Measurements from ENCODE around the gene NAV2.

- TF ChIP-seq CTCF (conservative IDR thresholded peaks at IDR 0.05; ENCODE audit: low read depth in 2 of 2) (no peak), EZH2phosphoT487 (IDR thresholded peaks at IDR 0.05; ENCODE audit: unreplicated experiment) (no peak), POLR2AphosphoS5 (IDR thresholded peaks at IDR 0.05; ENCODE audit: low read depth) (no peak), EZH2 (IDR thresholded peaks at IDR 0.05; ENCODE audit: low read depth, unreplicated experiment) (no peak), JUNB (IDR thresholded peaks at IDR 0.05; ENCODE audit: unreplicated experiment) (no peak), REST (IDR thresholded peaks at IDR 0.05; ENCODE audit: unreplicated experiment) (no peak)
Observed at GRCh38 chr11:20129665-20130064, 417.0 kb downstream of the NAV2 start.

All from GM23338 (cell line).